Activated CD4-positive, alpha-beta T cell treated with anti-CD3 and anti-CD28 coated beads, Interleukin-2, amount 50 U/mL, for 4 hours (primary cell): Measurements from ENCODE around the gene CUBN.
A peak's percentile ranks its signal among the peaks of the same experiment; 100 is the strongest.
"Not testable (repeated sequence)": the region's sequence is repeated elsewhere in the genome, so short reads cannot be mapped to it uniquely, and the experiment has no call there.

Experiments
- DNase-seq, 2 experiments: peaks; one replicate each; pipeline ENCODE4 v3.0.0-alpha.2; 2020

The CUBN gene

GRCh38 chr10:17031637-17032635 is 97.7 kb downstream of the CUBN start:
- DNase-seq: no peak

- DNase-seq: peak; percentile 90 to 91
Measured at GRCh38 chr10:17029581-17030271, 99.9 kb downstream of the CUBN start.

GRCh38 chr10:17029239-17029580 is 100.4 kb downstream of the CUBN start:
- DNase-seq: no peak

- no peak for DNase-seq
Measured at GRCh38 chr10:17028798-17029197, 100.8 kb downstream of the CUBN start.

- DNase-seq: peak; percentile 60 to 72
Measured at GRCh38 chr10:17026686-17027485, 102.7 kb downstream of the CUBN start.

- peak; percentile 48 to 56 for DNase-seq
Measured at GRCh38 chr10:17025444-17026295, 103.9 kb downstream of the CUBN start.

- DNase-seq: no peak
Measured at GRCh38 chr10:17024461-17024860, 105.2 kb downstream of the CUBN start.

- peak; percentile 65 to 75 for DNase-seq
Measured at GRCh38 chr10:17023386-17024298, 106.0 kb downstream of the CUBN start.

- no peak for DNase-seq
Measured at GRCh38 chr10:17022896-17023295, 106.7 kb downstream of the CUBN start.

- no peak for DNase-seq
Measured at GRCh38 chr10:17022466-17022825, 107.2 kb downstream of the CUBN start.

- DNase-seq: no peak
Measured at GRCh38 chr10:17021656-17022465, 107.8 kb downstream of the CUBN start.

GRCh38 chr10:17019696-17020095 is 109.9 kb downstream of the CUBN start:
- DNase-seq: no peak

GRCh38 chr10:17013131-17013983 is 116.3 kb downstream of the CUBN start:
- not testable (repeated sequence) for DNase-seq

GRCh38 chr10:17012731-17013130 is 116.9 kb downstream of the CUBN start:
- DNase-seq: not testable (repeated sequence)

- DNase-seq: no peak
Measured at GRCh38 chr10:17010363-17011145, 119.1 kb downstream of the CUBN start.

GRCh38 chr10:17009212-17009700 is 120.4 kb downstream of the CUBN start:
- no peak for DNase-seq

- DNase-seq: no peak
Measured at GRCh38 chr10:17007418-17007770, 122.2 kb downstream of the CUBN start.
